ENCODE measurements around the gene HDHD5.
A peak's percentile ranks its signal among the peaks of the same experiment; 100 is the strongest.

HDHD5 gene

GRCh38 chr22:17192186-17192585 is 33.1 kb upstream of the HDHD5 start:
- no peak for TF ChIP-seq CTCF (IDR thresholded peaks at IDR 0.05; ENCODE audit: extremely low read depth, missing control alignments)
- DNase-seq (ENCODE audit: low spot score): no peak

GRCh38 chr22:17191163-17191784 is 32.2 kb upstream of the HDHD5 start:
- DNase-seq (ENCODE audit: low spot score): no peak

GRCh38 chr22:17190702-17191101 is 31.6 kb upstream of the HDHD5 start:
- no peak for TF ChIP-seq CTCF (IDR thresholded peaks at IDR 0.05; ENCODE audit: extremely low read depth, missing control alignments)
- no peak for DNase-seq (ENCODE audit: low spot score)

More at GRCh38 chr22:17191163-17191784, 32.2 kb upstream of the HDHD5 start:
- TF ChIP-seq CTCF (IDR thresholded peaks at IDR 0.05; ENCODE audit: extremely low read depth, missing control alignments): no peak

GRCh38 chr22:17176715-17177114 is 17.6 kb upstream of the HDHD5 start:
- no peak for TF ChIP-seq CTCF (IDR thresholded peaks at IDR 0.05; ENCODE audit: extremely low read depth, missing control alignments)
- no peak for DNase-seq (ENCODE audit: low spot score)

GRCh38 chr22:17172029-17172833 is 13.2 kb upstream of the HDHD5 start:
- no peak for TF ChIP-seq CTCF (IDR thresholded peaks at IDR 0.05; ENCODE audit: extremely low read depth, missing control alignments)

GRCh38 chr22:17171153-17172028 is 12.3 kb upstream of the HDHD5 start:
- DNase-seq (ENCODE audit: low spot score): peak; percentile 94
- peak; percentile 98 for TF ChIP-seq CTCF (IDR thresholded peaks at IDR 0.05; ENCODE audit: extremely low read depth, missing control alignments)

More at GRCh38 chr22:17172029-17172833, 13.2 kb upstream of the HDHD5 start:
- DNase-seq (ENCODE audit: low spot score): no peak
